NCI-H2196 treated with DMSO at 0.1 percent for 48 hours (cell line): ENCODE results near the gene RAD51AP2.
"Not testable (repeated sequence)": the region's sequence is repeated elsewhere in the genome, so short reads cannot be mapped to it uniquely, and the experiment has no call there.

Experiments used
- DNase-seq: peaks from one replicate; lab custom pipeline; 2025; ENCODE audit not compliant: unreplicated experiment; lab: John Stamatoyannopoulos, UW

The RAD51AP2 gene

DNA sequence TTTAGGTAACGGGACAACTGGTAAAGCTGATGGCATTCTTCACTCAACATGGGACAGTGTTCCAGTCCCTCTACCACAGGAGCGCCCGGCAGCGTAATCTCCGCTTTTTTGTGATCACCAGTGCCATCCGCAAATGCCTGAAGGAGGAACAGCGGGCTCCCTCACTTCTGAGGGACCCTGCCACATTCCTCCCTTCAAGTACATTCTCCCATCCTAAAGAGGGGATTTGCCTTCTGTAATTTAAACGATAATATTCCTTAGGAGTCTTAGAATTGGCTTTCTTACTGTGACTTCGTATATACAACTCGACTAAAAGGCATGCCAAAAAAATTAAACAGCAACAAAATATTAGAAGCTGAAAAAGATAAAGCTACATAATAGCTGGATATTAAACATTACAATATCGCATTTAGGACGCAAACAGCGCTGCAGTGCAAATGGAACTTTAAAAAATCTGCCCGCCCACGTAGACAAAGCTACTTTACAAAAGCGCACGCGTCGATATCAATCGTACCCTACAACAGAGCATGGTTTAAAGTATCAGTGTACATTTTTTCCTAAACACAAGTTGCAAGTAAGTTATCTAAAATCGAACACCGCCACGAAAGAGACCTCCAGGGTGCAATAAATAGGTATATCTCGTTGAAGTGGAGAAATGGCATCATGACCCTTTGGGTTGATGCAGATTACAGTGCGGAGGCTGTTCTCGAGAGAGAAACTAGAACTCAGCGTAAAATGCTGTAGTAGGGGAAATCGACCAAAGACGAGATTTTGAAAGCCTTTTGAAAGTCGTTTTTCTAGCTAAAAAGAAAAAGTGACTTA is 20.0 kb upstream of the RAD51AP2 start:
- DNase-seq = no peak

GRCh38 chr2:17536416-17536815 is 18.2 kb upstream of the RAD51AP2 start:
- no peak for DNase-seq

GRCh38 chr2:17533546-17533945 is 15.3 kb upstream of the RAD51AP2 start:
- DNase-seq = no peak

DNA sequence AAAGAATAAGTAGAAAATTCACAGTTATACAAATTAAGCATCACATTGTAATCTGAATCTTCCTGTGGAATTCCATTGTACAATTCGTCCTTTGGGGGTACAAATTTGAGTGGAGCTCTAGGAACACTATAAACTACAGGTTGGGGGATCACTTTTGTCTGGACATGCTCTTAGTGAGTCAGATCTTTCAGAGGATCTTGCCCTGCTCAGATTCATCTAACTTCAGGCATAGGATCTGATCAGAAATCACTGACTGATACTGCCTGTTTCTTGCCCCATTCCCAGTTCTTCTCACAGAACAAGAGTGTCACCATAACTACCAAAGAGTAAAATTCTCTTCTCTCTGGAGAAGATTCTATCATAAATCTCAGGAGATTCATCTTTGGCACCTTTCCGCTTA is 11.5 kb upstream of the RAD51AP2 start:
- no peak for DNase-seq

DNA sequence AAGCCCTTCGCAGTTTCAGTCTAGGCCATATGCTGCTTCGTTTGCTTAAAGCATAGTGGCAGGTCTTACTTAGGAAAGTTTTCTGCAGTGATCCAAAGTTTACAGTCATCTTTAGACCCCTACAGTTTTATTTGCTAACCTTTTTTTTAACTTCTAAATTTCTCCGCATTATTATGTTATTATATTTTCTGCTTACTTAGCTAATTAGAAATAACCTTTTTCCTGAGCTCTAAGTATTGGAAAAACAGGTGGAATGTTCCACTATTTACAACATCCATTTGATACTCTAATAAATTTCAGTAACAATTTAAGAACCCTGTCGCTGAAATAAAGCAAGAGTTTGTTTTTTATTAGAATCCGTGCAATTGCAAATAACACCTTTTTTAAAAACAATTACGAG is 4.1 kb upstream of the RAD51AP2 start:
- DNase-seq = no peak

DNA sequence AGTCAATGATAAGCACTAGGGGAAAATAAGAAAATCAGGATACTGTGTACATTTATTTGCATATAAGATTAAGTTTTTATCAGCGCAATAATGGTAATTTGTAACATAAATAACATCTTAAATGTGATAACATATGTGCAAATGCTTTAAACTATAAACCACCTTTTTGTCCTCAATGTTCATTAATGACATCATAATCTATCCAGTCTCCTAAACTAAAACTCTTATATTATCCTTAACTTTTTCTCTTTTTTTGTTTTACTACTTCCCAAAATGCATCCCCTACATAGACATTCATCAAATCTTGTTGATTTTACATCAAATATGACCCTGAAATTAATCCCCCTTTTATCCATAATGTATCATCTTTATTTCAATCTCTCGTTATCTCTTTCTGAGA is 3.4 kb upstream of the RAD51AP2 start:
- DNase-seq = no peak

GRCh38 chr2:17520761-17521160 is 2.5 kb upstream of the RAD51AP2 start:
- no peak for DNase-seq

DNA sequence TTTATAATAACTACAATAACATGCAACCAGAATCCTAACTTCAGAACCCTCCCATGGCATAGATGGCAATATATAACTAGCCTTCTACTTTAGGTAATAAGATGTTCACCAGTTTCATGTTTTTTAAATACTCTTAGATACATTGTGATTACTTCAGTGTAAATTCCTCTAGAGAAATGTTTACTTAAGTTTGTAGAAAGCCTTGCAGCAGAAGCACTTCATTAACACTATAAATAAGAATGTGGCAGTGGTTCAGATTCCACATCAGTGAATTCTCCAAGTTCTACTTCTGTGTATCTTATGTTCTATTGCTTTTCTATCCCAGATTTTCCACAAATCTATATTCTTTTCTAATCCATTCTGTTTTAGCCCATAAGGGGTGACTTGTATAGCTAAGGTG is 1.2 kb upstream of the RAD51AP2 start:
- no peak for DNase-seq

DNA sequence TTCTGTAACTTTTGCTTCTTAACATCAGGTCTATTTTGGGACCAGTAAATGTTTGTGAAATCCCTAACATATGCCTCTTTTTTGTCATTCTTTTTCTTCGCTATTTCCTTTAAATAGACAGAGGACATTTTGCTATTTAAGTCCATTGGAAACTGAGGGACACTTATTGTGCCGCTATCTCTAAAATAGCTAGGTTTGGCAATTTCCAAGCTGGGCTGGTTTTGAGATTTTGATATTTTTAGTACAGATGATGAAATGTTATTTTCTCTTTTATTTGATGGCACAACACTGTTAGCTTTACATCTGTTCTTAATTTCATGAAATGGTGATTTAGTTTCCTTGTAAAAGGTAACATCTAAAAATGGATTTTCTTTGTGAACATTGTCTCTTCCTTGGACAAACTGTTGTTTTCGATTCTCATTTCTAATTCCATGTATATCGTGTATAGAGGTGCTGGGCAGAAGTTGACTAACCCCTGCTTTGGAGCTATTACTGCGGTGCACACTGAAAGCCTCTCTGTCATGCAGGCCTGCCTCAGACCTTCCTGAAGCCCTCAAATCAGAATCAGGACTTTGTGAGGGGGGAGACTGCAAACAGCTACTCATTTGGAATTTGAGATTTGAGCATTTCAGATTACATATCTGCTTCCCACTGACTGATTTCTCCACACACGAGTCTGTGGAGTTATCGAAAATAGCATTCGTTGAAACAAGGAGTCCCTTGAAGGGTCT is 594 bp downstream of the RAD51AP2 start:
- DNase-seq = no peak

DNA sequence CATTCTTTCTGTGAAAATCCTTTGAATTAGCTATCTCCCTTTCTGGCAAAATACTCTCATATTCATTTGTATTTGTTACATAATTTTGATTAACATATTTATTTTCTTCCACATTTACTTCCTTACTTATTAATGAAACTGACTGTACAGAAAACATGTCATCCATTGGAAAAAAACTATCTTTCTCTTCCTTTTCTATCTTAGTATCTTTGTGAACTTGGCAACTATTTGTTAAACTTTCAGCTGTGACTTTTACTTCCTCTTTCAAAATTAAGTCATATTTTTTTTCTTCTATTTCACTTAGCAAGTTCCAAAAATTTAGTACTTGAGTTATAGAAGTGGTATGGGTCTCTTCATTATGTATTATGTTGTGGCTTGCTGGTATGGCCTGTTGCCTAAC is 2.6 kb downstream of the RAD51AP2 start:
- DNase-seq = no peak

DNA sequence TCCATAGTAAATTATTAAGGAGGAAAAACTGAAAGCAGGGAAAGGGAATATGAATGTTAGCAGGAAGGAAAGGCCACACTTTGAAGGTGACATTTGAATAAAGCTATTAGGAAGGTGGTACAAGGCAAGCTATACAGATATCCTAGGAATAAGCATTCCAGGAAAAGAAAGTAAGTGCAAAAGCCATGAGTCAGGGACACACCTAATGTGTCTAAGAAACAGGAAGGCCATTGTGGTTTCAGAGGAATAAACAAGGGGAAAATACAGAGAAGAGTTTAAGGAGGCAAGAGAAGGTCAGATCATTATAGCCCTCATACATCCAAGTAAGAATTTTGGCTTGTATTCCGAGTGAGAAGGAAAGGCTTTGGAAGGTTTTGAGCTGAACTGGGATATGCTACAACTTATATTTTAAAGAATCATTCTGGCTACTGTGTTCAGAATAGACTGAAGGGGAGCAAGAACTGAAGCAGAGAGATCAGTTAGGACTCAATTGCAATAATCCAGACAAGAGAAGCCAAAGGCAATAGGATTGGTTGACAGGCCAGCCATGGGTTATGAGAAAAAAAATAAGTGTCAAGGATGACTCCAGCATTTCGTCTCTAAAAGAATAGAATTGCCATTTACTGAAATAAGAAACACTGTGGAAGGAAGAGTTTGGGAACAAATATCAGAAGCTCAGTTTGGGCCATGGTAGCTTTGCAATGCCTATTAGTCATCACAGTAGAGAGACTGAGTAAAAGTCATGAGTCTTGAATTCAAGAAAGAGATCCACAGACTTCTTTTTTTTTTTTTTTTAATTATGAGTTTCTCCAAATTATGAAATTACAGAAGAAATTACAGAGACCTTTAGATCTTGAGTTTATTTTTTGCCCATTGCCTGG is 11.3 kb downstream of the RAD51AP2 start:
- no peak for DNase-seq

DNA sequence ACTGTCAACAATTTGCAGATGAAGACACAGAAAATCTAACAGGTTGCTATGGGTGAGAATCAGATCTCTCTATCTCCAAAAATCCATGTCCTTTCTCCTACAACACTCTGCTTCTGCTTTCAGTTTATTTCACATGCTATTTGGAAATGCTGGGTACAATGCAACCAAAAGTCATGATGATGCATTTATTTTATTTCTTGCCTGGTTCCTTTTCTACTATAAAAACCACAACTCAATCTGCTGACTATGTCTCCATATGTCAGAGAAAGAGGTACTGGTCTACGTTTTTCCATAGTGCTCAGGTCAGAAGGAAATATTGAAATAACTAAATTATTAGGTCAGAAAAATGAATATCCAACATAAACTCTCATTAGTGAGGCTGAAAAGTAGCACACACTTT is 20.5 kb downstream of the RAD51AP2 start:
- no peak for DNase-seq

- DNase-seq = no peak
Observed at GRCh38 chr2:17495590-17495989, 22.6 kb downstream of the RAD51AP2 start.

GRCh38 chr2:17490165-17490564 is 28.1 kb downstream of the RAD51AP2 start:
- not testable (repeated sequence) for DNase-seq

DNA sequence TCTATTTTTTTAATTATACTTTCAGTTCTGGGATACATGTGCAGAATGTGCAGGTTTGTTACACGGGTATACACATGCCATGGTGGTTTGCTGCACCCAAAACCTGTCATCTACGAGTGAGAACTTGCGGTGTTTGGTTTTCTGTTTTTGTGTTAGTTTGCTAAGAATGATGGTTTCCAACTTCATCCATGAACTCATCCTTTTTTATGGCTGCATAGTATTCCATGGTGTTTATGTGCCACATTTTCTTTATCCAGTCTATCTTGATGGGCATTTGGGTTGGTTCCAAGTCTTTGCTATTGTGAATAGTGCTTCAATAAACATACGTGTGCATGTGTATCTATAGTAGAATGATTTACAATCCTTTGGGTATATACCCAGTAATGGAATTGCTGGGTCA is 29.6 kb downstream of the RAD51AP2 start:
- DNase-seq = not testable (repeated sequence)

DNA sequence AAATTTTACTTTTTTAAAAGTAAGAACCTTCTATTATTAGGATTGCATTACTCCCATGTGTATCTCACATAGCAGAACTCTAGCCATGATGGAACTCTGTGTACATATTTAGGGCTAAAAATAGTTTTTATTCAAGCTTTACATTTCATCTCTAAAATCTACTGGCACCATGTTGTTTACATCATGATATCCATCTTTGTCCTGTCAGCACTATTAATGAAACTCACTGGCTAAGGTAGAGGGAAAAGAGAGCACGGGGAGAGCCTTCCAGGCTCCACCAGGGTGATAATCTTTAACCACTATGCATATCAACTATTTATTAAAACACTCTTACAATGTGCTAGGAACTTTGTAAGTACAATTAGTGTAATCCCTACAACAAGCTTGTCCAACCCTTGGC is 34.7 kb downstream of the RAD51AP2 start:
- no peak for DNase-seq

DNA sequence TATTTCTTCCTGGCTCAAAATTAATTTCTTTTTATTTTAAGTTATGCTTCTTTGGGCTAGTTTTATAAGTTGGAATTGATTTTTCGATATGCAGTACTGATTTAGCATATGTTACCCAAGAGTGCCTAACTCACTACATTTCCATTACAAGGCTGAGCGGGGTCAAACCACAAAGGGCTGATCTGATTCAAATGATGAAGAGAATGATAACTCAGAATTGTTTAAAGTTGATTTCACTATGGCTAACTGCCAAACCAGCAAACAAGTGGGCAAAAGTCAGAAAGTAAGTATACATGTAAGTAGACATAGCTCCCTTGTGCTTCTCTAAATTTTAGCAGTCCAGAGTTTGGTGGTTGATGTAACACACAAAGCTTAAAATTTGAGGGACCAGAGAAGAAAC is 35.6 kb downstream of the RAD51AP2 start:
- no peak for DNase-seq

DNA sequence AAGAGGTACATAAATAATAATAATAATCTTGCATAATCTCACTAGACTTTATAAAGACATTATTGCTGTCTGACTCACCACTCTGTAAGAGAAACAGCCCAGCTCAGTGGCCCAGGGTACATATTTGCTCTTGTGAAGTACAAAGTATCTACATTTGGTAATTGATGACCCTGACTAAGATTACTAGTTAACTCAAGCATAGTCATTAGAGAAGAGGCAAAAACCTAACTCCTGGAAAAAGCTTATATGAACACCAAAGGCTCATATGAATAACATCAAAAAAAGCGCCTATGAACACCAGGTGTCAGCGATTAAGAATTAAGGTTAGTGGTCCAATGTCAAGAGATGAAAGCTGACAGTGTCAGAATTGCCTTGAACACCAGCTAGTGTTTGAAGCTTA is 38.4 kb downstream of the RAD51AP2 start:
- no peak for DNase-seq

DNA sequence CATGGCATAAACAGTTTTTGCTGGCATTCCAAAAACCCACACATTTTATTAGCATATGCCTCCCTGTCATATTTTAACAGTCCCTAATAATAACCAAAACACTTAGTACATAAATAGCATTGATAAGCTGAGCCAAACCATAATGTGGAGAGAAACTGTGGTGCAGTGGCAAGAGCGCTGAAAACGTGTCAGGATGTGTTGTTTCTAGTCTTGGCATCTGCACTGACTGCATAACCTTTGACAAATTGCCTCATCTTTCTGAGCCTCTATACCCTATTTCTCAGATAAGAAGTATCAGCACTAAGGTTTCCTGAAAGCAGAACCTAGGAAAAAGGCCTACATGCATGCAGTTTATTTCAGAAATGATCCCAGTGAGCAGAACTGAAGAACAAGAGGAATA is 41.4 kb downstream of the RAD51AP2 start:
- no peak for DNase-seq

DNA sequence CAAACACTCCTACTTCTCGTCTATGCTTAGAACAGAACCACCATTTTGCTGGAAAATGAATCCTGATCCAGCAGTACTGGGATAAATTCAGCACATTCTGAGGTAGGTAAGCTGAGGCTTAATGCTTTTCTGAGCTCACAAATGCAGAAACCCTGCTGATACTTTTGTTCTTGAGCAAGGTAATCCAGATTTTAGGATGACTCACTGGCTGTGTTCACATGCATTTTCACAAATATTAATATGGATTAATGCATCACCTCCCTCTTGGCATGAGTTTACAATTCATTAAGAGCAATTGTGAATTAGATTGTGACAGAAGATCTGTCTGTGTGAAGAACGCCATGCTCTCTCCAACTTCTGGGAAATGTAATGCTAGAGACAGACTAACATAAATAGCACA is 42.2 kb downstream of the RAD51AP2 start:
- no peak for DNase-seq

GRCh38 chr2:17475286-17475685 is 43.0 kb downstream of the RAD51AP2 start:
- DNase-seq = no peak

- no peak for DNase-seq
Observed at GRCh38 chr2:17471979-17472378, 46.3 kb downstream of the RAD51AP2 start.
